ENCODE measurements around the gene LDLRAP1.

DNA sequence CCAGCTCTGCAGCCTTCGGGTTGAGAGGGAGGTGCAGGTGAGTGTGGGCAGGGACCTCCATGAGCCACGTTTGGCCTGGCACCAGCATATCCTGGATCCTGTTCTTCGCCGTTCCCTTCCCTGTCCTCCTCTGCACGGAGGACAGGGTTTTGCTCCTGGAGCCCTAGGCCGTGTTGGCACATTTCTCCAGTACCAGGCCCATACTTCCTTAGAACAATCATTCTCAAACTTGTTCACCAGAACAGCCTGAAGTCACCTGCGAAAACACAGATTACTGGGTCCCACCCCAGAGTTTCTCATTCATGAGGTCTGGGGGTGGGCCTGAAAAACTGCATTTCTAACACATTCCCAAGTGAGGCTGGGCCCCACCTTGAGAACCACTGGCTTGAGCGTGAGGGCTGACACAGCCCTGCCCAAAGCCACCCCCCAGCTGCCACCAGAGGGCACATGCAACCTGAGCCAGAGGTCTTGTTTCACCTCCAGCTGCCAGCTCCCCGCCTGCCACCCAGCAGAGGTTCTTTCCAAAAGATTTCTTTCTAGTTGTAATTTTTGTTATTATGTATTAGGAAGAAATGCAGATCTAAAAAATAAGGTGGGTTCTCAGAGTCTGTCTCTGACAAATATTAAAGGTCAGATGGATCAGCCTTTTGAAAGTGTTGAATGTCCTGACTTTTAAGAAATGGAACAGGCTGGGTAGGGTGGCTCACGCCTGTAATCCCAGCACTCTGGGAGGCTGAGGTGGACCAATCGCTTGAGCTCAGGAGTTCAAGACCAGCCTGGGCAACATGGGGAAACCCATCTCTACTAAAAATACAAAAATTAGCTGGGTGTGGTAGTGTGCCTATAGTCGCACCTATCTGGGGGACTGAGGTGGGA is 39.6 kb upstream of the LDLRAP1 start:
- TF ChIP-seq, protein P1, sequence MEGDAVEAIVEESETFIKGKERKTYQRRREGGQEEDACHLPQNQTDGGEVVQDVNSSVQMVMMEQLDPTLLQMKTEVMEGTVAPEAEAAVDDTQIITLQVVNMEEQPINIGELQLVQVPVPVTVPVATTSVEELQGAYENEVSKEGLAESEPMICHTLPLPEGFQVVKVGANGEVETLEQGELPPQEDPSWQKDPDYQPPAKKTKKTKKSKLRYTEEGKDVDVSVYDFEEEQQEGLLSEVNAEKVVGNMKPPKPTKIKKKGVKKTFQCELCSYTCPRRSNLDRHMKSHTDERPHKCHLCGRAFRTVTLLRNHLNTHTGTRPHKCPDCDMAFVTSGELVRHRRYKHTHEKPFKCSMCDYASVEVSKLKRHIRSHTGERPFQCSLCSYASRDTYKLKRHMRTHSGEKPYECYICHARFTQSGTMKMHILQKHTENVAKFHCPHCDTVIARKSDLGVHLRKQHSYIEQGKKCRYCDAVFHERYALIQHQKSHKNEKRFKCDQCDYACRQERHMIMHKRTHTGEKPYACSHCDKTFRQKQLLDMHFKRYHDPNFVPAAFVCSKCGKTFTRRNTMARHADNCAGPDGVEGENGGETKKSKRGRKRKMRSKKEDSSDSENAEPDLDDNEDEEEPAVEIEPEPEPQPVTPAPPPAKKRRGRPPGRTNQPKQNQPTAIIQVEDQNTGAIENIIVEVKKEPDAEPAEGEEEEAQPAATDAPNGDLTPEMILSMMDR (IDR thresholded peaks at IDR 0.05) = peak; percentile 69
- TF ChIP-seq EZH2 (IDR thresholded peaks at IDR 0.05) (no peak), EZH2phosphoT487 (IDR thresholded peaks at IDR 0.05) (no peak)
